ENCODE measurements around the gene CDCA4.

DNA sequence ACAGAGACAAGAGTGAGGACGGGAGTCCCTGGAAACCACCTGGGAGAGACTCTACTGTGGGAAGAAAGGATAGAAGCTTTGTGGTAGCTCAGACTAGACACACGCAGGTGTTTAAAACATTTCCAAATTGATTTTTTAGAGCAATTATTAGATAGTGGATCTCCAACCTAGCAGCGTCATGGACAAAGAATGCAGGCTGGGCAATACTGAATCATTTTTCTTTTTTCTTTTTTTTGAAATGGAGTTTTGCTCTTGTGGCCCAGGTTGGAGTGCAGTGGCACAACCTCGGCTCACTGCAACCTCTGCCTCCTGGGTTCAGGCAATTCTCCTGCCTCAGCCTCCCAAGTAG, 31.2 kb upstream of the CDCA4 start:
- TF ChIP-seq EZH2 (IDR thresholded peaks at IDR 0.05; ENCODE audit: borderline replicate concordance, insufficient read depth, low read length, poor library complexity, severe bottlenecking) = no peak
- no peak for TF ChIP-seq RAD21 (conservative IDR thresholded peaks at IDR 0.05)
- TF ChIP-seq, protein P1, sequence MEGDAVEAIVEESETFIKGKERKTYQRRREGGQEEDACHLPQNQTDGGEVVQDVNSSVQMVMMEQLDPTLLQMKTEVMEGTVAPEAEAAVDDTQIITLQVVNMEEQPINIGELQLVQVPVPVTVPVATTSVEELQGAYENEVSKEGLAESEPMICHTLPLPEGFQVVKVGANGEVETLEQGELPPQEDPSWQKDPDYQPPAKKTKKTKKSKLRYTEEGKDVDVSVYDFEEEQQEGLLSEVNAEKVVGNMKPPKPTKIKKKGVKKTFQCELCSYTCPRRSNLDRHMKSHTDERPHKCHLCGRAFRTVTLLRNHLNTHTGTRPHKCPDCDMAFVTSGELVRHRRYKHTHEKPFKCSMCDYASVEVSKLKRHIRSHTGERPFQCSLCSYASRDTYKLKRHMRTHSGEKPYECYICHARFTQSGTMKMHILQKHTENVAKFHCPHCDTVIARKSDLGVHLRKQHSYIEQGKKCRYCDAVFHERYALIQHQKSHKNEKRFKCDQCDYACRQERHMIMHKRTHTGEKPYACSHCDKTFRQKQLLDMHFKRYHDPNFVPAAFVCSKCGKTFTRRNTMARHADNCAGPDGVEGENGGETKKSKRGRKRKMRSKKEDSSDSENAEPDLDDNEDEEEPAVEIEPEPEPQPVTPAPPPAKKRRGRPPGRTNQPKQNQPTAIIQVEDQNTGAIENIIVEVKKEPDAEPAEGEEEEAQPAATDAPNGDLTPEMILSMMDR (IDR thresholded peaks at IDR 0.05; ENCODE audit: poor library complexity, severe bottlenecking) = no peak

Measured in neural cell (in vitro differentiated cells).